ENCODE results near the gene PNKD. TPM values are rescaled to one million over a fixed set of nuclear protein-coding genes. Genes with fewer than 3 reads are reported as not detected.

The PNKD gene
- total RNA-seq, 1 donor from 2014 or later, result 13.5 TPM

GRCh38 chr2:218244665-218245064, 25.7 kb upstream of the PNKD start:
- H3F3A ChIP-seq (ENCODE audit: low read depth), result no peaks in the 10 kb centered on the region
- H4K20me1 ChIP-seq (ENCODE audit: low read depth), result no peaks in the 10 kb centered on the region
- no peaks in the 10 kb centered on the region for H3K27me3 ChIP-seq
- no peaks in the 10 kb centered on the region for H3K9me3 Mint-ChIP-seq
- no peak for DNase-seq (ENCODE audit: low spot score)
- no peak overlapping the region for H3K9ac ChIP-seq
- no peaks in the 10 kb centered on the region for H3K4me1 ChIP-seq
- no peak overlapping the region for H3K27ac ChIP-seq
- H3K27me3 Mint-ChIP-seq (ENCODE audit: insufficient read depth, low read depth), result peaks cover 1% of the 10 kb centered on the region
- no peaks in the 10 kb centered on the region for H3K9me3 ChIP-seq (ENCODE audit: low read depth)
- H3K4me3 Mint-ChIP-seq, result no peak overlapping the region
- no peak overlapping the region for H3K4me2 ChIP-seq
- no peak overlapping the region for H3K27ac Mint-ChIP-seq
- no peaks in the 10 kb centered on the region for H3K79me2 ChIP-seq (ENCODE audit: low read depth)
- H3K4me1 Mint-ChIP-seq, result no peaks in the 10 kb centered on the region
- H3K36me3 Mint-ChIP-seq, result peaks cover 19% of the 10 kb centered on the region
- H3K4me3 ChIP-seq, result no peak overlapping the region
- TF ChIP-seq EZH2 (IDR thresholded peaks at IDR 0.05) (no peak), CTCF (IDR thresholded peaks at IDR 0.05) (no peak), EZH2phosphoT487 (IDR thresholded peaks at IDR 0.05) (no peak)
- no peaks in the 10 kb centered on the region for H3K36me3 ChIP-seq
- no peak overlapping the region for H2AFZ ChIP-seq (replicated peaks)

- Histone ChIP-seq H3F3A (ENCODE audit: low read depth) (no peaks in the 10 kb centered on the region), H3K4me3 (no peak overlapping the region), H2AFZ (replicated peaks) (no peak overlapping the region), H3K9me3 (ENCODE audit: low read depth) (no peaks in the 10 kb centered on the region), H3K79me2 (ENCODE audit: low read depth) (no peaks in the 10 kb centered on the region), H3K36me3 (no peaks in the 10 kb centered on the region), H3K27me3 (no peaks in the 10 kb centered on the region), H3K4me1 (no peaks in the 10 kb centered on the region), H3K27ac (no peak overlapping the region), H3K9ac (no peak overlapping the region), H3K4me2 (no peak overlapping the region), H4K20me1 (ENCODE audit: low read depth) (no peaks in the 10 kb centered on the region)
- Mint-ChIP-seq H3K4me1 (no peaks in the 10 kb centered on the region), H3K36me3 (peaks cover 23% of the 10 kb centered on the region), H3K27me3 (ENCODE audit: insufficient read depth, low read depth) (peaks cover 4% of the 10 kb centered on the region), H3K9me3 (no peaks in the 10 kb centered on the region), H3K4me3 (no peak overlapping the region), H3K27ac (no peak overlapping the region)
- DNase-seq (ENCODE audit: low spot score), result no peak
- TF ChIP-seq EZH2 (IDR thresholded peaks at IDR 0.05), result no peak
- no peak for TF ChIP-seq CTCF (IDR thresholded peaks at IDR 0.05)
- no peak for TF ChIP-seq EZH2phosphoT487 (IDR thresholded peaks at IDR 0.05)
These were observed 25.1 kb upstream of the PNKD start for GRCh38 chr2:218245214-218245613.

GRCh38 chr2:218249691-218250090, 20.6 kb upstream of the PNKD start:
- no peaks in the 10 kb centered on the region for H3K36me3 ChIP-seq
- H3K27me3 ChIP-seq, result no peaks in the 10 kb centered on the region
- no peak overlapping the region for H3K9ac ChIP-seq
- H3K4me1 ChIP-seq, result no peaks in the 10 kb centered on the region
- no peaks in the 10 kb centered on the region for H3K79me2 ChIP-seq (ENCODE audit: low read depth)
- TF ChIP-seq EZH2phosphoT487 (IDR thresholded peaks at IDR 0.05) (no peak), CTCF (IDR thresholded peaks at IDR 0.05) (no peak), EZH2 (IDR thresholded peaks at IDR 0.05) (no peak)
- H3K27ac Mint-ChIP-seq, result no peak overlapping the region
- no peaks in the 10 kb centered on the region for H3K9me3 Mint-ChIP-seq
- peaks cover 6% of the 10 kb centered on the region for H3K27me3 Mint-ChIP-seq (ENCODE audit: insufficient read depth, low read depth)
- H3F3A ChIP-seq (ENCODE audit: low read depth), result no peaks in the 10 kb centered on the region
- no peak overlapping the region for H3K4me2 ChIP-seq
- no peaks in the 10 kb centered on the region for H3K9me3 ChIP-seq (ENCODE audit: low read depth)
- H4K20me1 ChIP-seq (ENCODE audit: low read depth), result no peaks in the 10 kb centered on the region
- H3K36me3 Mint-ChIP-seq, result peaks cover 28% of the 10 kb centered on the region
- no peak for DNase-seq (ENCODE audit: low spot score)
- H3K4me1 Mint-ChIP-seq, result no peaks in the 10 kb centered on the region
- H3K27ac ChIP-seq, result no peak overlapping the region
- no peak overlapping the region for H3K4me3 ChIP-seq
- H2AFZ ChIP-seq (replicated peaks), result no peak overlapping the region
- H3K4me3 Mint-ChIP-seq, result no peak overlapping the region

Data from neural progenitor cell (in vitro differentiated cells).